ENCODE results near the gene PLPP4.

The PLPP4 gene

DNA sequence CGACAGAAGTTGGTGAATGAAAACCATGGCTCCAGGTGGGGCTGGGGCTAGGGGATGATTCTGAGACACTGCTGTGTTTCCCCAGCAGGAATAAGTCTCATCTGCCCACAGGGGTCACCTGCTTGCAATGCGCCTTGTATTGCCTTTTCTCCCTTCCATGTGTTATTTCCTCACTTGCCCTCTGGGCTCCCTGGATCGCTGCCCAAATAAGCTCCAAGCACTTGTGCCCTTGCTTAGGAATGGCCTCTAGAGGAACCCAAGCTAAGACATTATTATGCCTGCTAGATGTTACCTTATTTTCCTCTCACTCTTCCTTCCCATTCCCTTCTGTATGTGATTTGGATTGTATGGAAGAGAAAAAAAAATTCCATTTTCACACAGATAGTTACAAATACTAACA lies 24.8 kb upstream of the PLPP4 start:
- no peak overlapping the region for H3K4me3 ChIP-seq (IDR thresholded peaks at IDR 0.05; ENCODE audit: insufficient read depth, low read depth, low read length)
- TF ChIP-seq, protein P1, sequence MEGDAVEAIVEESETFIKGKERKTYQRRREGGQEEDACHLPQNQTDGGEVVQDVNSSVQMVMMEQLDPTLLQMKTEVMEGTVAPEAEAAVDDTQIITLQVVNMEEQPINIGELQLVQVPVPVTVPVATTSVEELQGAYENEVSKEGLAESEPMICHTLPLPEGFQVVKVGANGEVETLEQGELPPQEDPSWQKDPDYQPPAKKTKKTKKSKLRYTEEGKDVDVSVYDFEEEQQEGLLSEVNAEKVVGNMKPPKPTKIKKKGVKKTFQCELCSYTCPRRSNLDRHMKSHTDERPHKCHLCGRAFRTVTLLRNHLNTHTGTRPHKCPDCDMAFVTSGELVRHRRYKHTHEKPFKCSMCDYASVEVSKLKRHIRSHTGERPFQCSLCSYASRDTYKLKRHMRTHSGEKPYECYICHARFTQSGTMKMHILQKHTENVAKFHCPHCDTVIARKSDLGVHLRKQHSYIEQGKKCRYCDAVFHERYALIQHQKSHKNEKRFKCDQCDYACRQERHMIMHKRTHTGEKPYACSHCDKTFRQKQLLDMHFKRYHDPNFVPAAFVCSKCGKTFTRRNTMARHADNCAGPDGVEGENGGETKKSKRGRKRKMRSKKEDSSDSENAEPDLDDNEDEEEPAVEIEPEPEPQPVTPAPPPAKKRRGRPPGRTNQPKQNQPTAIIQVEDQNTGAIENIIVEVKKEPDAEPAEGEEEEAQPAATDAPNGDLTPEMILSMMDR (conservative IDR thresholded peaks at IDR 0.05; ENCODE audit: low read depth, low read length): no peak
- H3K9ac ChIP-seq: no peak overlapping the region

DNA sequence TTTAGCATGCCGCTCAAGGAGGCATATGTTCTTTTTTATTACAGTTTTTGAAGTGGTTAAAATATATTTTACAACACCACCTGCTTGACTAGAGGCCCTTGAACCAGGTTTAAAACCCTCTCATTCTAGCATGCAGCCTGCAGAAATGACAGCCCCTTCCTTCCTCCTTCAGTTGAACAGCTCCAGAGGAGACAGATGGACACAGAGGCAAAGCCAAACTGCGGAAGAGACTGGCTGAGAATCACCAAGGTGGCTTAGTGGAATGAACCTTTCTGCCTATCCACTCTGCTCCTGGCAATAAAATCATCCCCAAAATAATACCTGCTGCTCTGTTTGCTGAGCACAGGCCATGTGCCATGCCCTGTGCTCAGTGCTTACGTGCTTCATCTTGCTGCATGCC lies 23.9 kb upstream of the PLPP4 start:
- no peak overlapping the region for H3K9ac ChIP-seq
- TF ChIP-seq, protein P1 (conservative IDR thresholded peaks at IDR 0.05; ENCODE audit: low read depth, low read length): no peak
- no peak overlapping the region for H3K4me3 ChIP-seq (IDR thresholded peaks at IDR 0.05; ENCODE audit: insufficient read depth, low read depth, low read length)
- H3K79me2 ChIP-seq (ENCODE audit: insufficient read depth, low read depth): no peaks in the 10 kb centered on the region
- no peaks in the 10 kb centered on the region for H3K4me1 ChIP-seq (ENCODE audit: low read depth, poor library complexity, severe bottlenecking)
- H2AFZ ChIP-seq (ENCODE audit: low read depth): no peak overlapping the region
- no peak overlapping the region for H3K4me2 ChIP-seq
- no peaks in the 10 kb centered on the region for H3K36me3 ChIP-seq (ENCODE audit: insufficient read depth)
- H4K20me1 ChIP-seq (ENCODE audit: insufficient read depth): no peaks in the 10 kb centered on the region
- H3K27me3 ChIP-seq (ENCODE audit: insufficient read depth, low read depth): no peaks in the 10 kb centered on the region
- no peak overlapping the region for H3K27ac ChIP-seq

More for the DNA sequence above, 24.8 kb upstream of the PLPP4 start:
- Histone ChIP-seq H2AFZ (ENCODE audit: low read depth) (no peak overlapping the region), H3K27ac (no peak overlapping the region), H3K79me2 (ENCODE audit: insufficient read depth, low read depth) (no peaks in the 10 kb centered on the region), H3K4me2 (no peak overlapping the region), H3K27me3 (ENCODE audit: insufficient read depth, low read depth) (no peaks in the 10 kb centered on the region), H4K20me1 (ENCODE audit: insufficient read depth) (no peaks in the 10 kb centered on the region), H3K36me3 (ENCODE audit: insufficient read depth) (no peaks in the 10 kb centered on the region), H3K4me1 (ENCODE audit: low read depth, poor library complexity, severe bottlenecking) (no peaks in the 10 kb centered on the region)

DNA sequence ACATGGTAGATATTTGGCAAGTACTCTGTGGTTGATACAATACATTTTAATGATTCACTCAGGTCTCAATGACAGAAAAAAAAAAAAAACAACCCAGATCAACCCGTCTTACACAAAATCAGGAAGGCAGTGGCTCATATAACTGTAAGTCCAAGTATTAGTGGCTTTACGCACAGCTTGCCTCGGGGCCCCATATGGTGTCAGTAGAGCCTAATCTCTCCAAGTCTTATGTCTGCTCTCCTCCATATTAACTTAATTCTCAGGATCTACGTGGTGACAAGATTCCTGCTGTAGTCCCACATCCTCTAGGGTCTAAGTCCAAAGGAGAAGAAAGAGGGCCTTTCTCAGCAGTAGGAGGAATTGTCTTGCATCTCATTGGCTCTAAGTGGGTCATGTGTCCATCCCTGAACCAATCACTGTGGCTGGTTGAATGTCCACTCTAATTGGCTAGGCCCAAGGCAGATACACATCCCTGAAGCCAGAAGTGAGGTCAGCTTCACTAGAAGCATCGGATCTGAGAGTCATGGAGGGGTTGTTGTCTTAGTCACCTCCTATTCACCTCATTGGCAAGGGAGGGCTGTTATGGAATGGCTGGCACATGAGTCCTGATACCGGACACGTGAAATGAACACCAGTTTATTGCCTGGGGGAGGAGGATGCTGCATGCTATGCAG lies 20.5 kb upstream of the PLPP4 start:
- H2AFZ ChIP-seq (ENCODE audit: low read depth): no peak overlapping the region
- no peaks in the 10 kb centered on the region for H3K36me3 ChIP-seq (ENCODE audit: insufficient read depth)
- H3K79me2 ChIP-seq (ENCODE audit: insufficient read depth, low read depth): no peaks in the 10 kb centered on the region
- H3K4me2 ChIP-seq: no peak overlapping the region
- no peaks in the 10 kb centered on the region for H4K20me1 ChIP-seq (ENCODE audit: insufficient read depth)
- H3K27ac ChIP-seq: no peak overlapping the region
- H3K9ac ChIP-seq: no peak overlapping the region
- no peaks in the 10 kb centered on the region for H3K4me1 ChIP-seq (ENCODE audit: low read depth, poor library complexity, severe bottlenecking)
- no peak overlapping the region for H3K4me3 ChIP-seq (IDR thresholded peaks at IDR 0.05; ENCODE audit: insufficient read depth, low read depth, low read length)
- no peaks in the 10 kb centered on the region for H3K27me3 ChIP-seq (ENCODE audit: insufficient read depth, low read depth)
- TF ChIP-seq, protein P1 (conservative IDR thresholded peaks at IDR 0.05; ENCODE audit: low read depth, low read length): no peak

DNA sequence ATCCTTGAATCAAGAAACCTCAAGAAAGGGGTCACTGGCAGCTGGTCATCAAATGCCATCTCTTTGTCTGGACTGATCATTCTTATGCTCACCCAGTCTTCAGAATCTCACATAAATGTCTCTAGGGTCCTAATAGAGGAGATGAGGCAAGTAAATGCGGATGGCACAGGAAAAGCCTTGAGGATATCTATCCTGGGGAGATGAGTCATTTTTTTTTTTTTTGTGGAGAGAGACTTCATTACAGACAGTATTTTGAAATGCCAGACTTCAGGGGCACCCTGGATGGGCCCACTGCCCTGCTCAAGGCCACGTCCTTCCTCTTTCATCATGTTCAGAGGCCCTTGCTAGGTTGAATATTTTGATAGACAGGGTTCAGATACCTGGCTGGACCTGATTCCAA lies 19.5 kb upstream of the PLPP4 start:
- Histone ChIP-seq H3K27ac (no peak overlapping the region), H2AFZ (ENCODE audit: low read depth) (no peak overlapping the region), H3K4me2 (no peak overlapping the region)

More for the DNA sequence above, 19.5 kb upstream of the PLPP4 start:
- Histone ChIP-seq H3K9ac (no peak overlapping the region), H4K20me1 (ENCODE audit: insufficient read depth) (no peaks in the 10 kb centered on the region), H3K27me3 (ENCODE audit: insufficient read depth, low read depth) (no peaks in the 10 kb centered on the region), H3K36me3 (ENCODE audit: insufficient read depth) (no peaks in the 10 kb centered on the region), H3K4me3 (IDR thresholded peaks at IDR 0.05; ENCODE audit: insufficient read depth, low read depth, low read length) (no peak overlapping the region), H3K4me1 (ENCODE audit: low read depth, poor library complexity, severe bottlenecking) (no peaks in the 10 kb centered on the region), H3K79me2 (ENCODE audit: insufficient read depth, low read depth) (no peaks in the 10 kb centered on the region)
- TF ChIP-seq, protein P1 (conservative IDR thresholded peaks at IDR 0.05; ENCODE audit: low read depth, low read length): no peak
